Testis (tissue), 3 donors: ENCODE results near the gene PSME2. TPM values are rescaled to one million over a fixed set of nuclear protein-coding genes. Genes with fewer than 3 reads are reported as not detected.

Experiments used
- DNase-seq: peaks from one replicate; pipeline ENCODE4 v3.0.0-alpha.2; 2019
- H3K27ac ChIP-seq, 2 donors: fragments of 200-600 bp; sonication (generic); one replicate each; pipeline ENCODE4 v1.5.1; 2019
- H3K27me3 ChIP-seq: fragments of 200-600 bp; sonication (generic); one replicate; pipeline ENCODE4 v1.5.1; 2019
- H3K36me3 ChIP-seq: fragments of 200-600 bp; sonication (generic); one replicate; pipeline ENCODE4 v1.5.1; 2017; ENCODE audit warnings: low read depth; ENCODE audit errors: missing control alignments
- H3K4me1 ChIP-seq: fragments of 200-600 bp; sonication (generic); one replicate; pipeline ENCODE4 v1.5.1; 2019
- H3K4me3 ChIP-seq, 2 donors: fragments of 200-600 bp; sonication (generic); one replicate each; pipeline ENCODE4 v1.5.1; 2017 to 2019
- H3K9me3 ChIP-seq: fragments of 200-600 bp; sonication (generic); one replicate; pipeline ENCODE4 v1.5.1; 2017
- POLR2A ChIP-seq: fragments of 450-650 bp; IDR thresholded peaks from one replicate; pipeline ENCODE4 v1.6.1; 2017; ENCODE audit warnings: antibody characterized with exemption, mild to moderate bottlenecking, moderate library complexity
- WGBS, 2 donors: methylation state at CpG; one replicate each; pipeline ENCODE4 v1.1.5; 2018; 5-methylcytosine and 5-hydroxymethylcytosine counted together
- intact Hi-C: fragments of 100-400 bp; cut with DNase I; formaldehyde crosslinking; loops from one replicate; pipeline ENCODE4 v1.15.1; 2023; ENCODE audit warnings: low total_unique reads
- polyA plus RNA-seq: library from polyadenylated mRNA; stranded (reverse); fragments of 350-450 nt; fragmentation: Illumina TruSeq; extraction: RNeasy Lipid Tissue Mini Kit (QIAGEN cat#74804); gene quantifications from one replicate; pipeline ENCODE4 v1.2.3, GENCODE V29; 2014; ENCODE audit warnings: low read depth, low replicate concordance; ENCODE audit not compliant: insufficient read depth
- total RNA-seq, 2 donors: library from RNA; depleted of rRNA; stranded (reverse); fragments of >200 nt; gene quantifications; one replicate each; pipeline ENCODE4 v1.2.3, GENCODE V29; 2016
- TF ChIP-seq, protein P1 (sequence below), 3 experiments: fragments of 450-650 bp in 2 of 3; fragments of 200-600 bp in 1 of 3; sonication (generic) in 1 of 3; IDR thresholded peaks; one replicate each; pipeline ENCODE4 v1.5.1; 2016 to 2019; ENCODE audit warnings: antibody characterized with exemption in 3 of 3, mild to moderate bottlenecking in 2 of 3, moderate library complexity in 1 of 3

PSME2 gene
- total and polyA plus RNA-seq, 3 donors from 2014 or later, result 49.8 to 122 (median 78.1) TPM

DNA sequence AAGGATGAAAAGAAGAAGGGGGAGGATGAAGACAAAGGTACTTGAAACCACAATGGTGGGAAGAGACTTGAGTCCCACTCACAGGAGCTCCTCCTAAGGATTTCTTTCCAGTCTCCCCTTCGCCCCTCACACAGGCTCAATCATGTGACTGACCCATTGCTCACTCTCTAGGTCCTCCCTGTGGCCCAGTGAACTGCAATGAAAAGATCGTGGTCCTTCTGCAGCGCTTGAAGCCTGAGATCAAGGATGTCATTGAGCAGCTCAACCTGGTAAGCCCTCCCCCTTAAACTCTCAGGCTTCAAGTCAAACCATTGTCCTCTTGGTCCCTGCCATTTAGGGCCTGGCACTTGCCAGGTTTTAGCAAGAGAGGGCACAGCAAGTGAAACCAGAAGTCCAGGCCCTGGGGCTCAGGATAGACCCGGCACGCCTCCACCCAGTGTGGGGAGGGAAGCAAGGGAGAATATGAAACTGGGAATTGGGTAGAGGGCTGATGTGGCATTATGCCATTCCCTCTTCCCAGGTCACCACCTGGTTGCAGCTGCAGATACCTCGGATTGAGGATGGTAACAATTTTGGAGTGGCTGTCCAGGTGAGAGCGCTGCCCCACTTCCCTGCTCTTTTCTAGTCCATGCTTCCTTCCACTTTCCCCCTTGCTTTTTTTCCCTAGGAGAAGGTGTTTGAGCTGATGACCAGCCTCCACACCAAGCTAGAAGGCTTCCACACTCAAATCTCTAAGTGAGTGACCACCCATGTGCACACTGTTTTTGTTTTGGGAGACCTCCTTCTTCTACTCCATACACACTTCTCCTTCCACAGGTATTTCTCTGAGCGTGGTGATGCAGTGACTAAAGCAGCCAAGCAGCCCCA is 8.6 kb downstream of the PSME2 start:
- Histone ChIP-seq H3K27ac (peak overlapping the region in 1 of 2 donors; percentile 86), H3K27me3 (no peaks in the 10 kb centered on the region), H3K4me3 (no peak overlapping the region), H3K4me1 (peaks cover 24% of the 10 kb centered on the region), H3K9me3 (no peaks in the 10 kb centered on the region), H3K36me3 (no peaks in the 10 kb centered on the region)
- 85 to 90% methylated on average over 8 of the region's 8 CpGs for WGBS, 2 donors
- no peak for TF ChIP-seq POLR2A
- no peak for DNase-seq
- intact Hi-C loops, result no loop called here

DNA sequence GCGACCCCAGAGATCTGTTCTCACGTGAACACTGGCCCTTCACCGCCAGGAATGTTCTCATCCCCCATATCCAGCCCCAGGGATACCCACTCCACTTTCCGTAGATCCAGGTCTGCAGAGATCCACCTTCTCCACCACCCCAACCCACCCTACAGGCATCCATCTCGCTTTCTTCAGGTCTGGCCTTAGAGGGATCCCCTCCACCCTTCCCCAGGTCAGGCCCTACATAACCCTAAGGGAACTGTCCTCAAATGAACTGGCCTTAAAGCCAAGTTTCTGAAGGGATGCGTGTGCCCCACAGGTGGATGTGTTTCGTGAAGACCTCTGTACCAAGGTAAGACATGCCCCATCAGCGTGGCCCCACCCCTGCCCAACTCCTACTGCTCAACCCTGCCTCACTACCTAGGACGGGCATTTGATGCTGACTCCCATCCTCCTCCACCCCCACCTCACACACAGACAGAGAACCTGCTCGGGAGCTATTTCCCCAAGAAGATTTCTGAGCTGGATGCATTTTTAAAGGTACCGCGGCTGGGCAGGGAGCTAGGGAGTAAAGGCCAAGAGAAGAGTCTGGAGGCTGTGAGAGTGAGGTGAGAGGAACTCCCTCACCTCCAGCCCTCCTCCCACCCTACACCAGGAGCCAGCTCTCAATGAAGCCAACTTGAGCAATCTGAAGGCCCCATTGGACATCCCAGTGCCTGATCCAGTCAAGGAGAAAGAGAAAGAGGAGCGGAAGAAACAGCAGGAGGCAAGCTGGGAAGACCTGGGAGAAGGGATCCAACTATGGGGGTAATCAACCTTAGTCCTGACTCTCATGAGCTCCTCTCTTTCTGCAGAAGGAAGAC is 9.5 kb downstream of the PSME2 start:
- no peaks in the 10 kb centered on the region for H3K27me3 ChIP-seq
- DNase-seq, result no peak
- intact Hi-C loops, result no loop called here
- H3K4me3 ChIP-seq, result peak overlapping the region; percentile 79 to 89
- peak overlapping the region; percentile 86 to 88 for H3K27ac ChIP-seq
- H3K36me3 ChIP-seq, result no peaks in the 10 kb centered on the region
- no peaks in the 10 kb centered on the region for H3K9me3 ChIP-seq
- WGBS, 2 donors, result 28 to 32% methylated on average over 13 of the region's 13 CpGs
- H3K4me1 ChIP-seq, result peaks cover 20% of the 10 kb centered on the region
- TF ChIP-seq, protein P1, sequence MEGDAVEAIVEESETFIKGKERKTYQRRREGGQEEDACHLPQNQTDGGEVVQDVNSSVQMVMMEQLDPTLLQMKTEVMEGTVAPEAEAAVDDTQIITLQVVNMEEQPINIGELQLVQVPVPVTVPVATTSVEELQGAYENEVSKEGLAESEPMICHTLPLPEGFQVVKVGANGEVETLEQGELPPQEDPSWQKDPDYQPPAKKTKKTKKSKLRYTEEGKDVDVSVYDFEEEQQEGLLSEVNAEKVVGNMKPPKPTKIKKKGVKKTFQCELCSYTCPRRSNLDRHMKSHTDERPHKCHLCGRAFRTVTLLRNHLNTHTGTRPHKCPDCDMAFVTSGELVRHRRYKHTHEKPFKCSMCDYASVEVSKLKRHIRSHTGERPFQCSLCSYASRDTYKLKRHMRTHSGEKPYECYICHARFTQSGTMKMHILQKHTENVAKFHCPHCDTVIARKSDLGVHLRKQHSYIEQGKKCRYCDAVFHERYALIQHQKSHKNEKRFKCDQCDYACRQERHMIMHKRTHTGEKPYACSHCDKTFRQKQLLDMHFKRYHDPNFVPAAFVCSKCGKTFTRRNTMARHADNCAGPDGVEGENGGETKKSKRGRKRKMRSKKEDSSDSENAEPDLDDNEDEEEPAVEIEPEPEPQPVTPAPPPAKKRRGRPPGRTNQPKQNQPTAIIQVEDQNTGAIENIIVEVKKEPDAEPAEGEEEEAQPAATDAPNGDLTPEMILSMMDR (IDR thresholded peaks at IDR 0.05), result no peak
- TF ChIP-seq POLR2A, result no peak

DNA sequence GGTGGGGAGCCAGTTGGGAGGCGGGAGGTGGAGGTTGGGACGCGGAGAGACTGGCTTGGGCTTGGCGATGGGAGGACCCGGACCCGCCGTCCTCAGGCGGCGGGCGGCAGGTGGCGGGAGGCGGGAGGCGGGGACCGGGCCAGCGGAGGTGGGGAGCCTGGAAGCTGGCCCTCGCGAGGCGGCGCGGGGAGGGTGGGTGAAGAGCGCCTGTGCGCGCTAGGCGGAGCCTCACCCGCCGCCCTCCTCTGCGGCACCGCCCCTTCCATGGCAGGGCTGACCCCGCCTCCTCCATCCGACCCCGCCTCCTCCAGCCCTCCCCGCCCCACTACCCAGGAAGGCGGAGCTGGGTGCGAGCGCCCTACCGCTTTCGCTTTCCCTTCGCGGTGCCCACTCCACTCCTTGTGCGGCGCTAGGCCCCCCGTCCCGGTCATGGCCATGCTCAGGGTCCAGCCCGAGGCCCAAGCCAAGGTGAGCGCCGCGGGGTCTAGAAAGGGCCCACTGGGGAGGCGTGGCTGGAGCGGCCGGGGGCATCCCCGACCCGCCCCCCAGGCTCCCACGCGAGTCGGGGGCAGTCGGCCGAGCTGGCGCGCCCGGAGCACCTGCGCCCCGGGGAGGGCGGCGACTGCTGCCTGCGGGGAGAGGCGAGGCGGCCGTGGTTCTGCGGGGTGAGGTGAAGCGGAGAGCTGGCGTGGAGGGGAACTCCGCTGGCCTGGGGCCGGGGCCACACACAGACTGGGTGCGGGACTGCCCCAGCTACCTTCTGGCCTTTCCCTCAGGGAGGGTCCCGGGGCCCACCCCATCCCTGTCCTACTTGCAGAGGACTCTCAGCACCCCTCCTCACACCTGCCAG is 10.4 kb downstream of the PSME2 start, which contains the start of gene PSME1:
Gene PSME1, plus strand, starts transcription at position 361 of the 850 bp plus-strand sequence. Its CDS starts 69 bp downstream, at position 430.
- TF ChIP-seq, protein P1 (IDR thresholded peaks at IDR 0.05), result no peak
- TF ChIP-seq POLR2A, result peak; percentile 29
- H3K4me1 ChIP-seq, result peaks cover 26% of the 10 kb centered on the region
- WGBS, 2 donors, result 0% methylated on average over 21 to 62 of the region's 75 CpGs
- no peaks in the 10 kb centered on the region for H3K27me3 ChIP-seq
- intact Hi-C loops, result no loop called here
- no peaks in the 10 kb centered on the region for H3K36me3 ChIP-seq
- H3K27ac ChIP-seq, result peak within 1 kb of the TSS; percentile 86 to 88
- DNase-seq, result peak; percentile 95
- H3K4me3 ChIP-seq, result peak within 1 kb of the TSS; percentile 79 to 89
- H3K9me3 ChIP-seq, result no peaks in the 10 kb centered on the region

DNA sequence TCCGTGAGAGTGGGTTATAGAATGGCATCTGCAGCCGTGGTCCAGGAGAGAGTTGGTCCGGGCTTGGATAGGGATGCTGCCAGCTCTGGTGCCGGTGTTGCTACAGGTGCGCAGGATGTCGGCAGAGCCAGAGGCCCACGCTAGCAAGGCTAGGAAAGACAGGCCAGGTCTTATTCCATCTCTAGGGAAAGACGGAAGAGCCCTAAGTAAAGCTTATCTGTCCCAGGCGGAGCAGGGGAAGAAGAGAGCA is 10.9 kb downstream of the PSME2 start:
- Histone ChIP-seq H3K9me3 (no peaks in the 10 kb centered on the region), H3K27me3 (no peaks in the 10 kb centered on the region), H3K4me1 (peaks cover 29% of the 10 kb centered on the region), H3K27ac (peak overlapping the region; percentile 86 to 88), H3K36me3 (no peaks in the 10 kb centered on the region), H3K4me3 (peak overlapping the region; percentile 79 to 89)
- intact Hi-C loops, result no loop called here
- 2 to 5% methylated on average over 9 of the region's 9 CpGs for WGBS, 2 donors
- TF ChIP-seq, protein P1 (IDR thresholded peaks at IDR 0.05), result no peak
- TF ChIP-seq POLR2A, result no peak
- no peak for DNase-seq
